ENCODE measurements around the gene TGM5. TPM values are rescaled to one million over a fixed set of nuclear protein-coding genes. Genes with fewer than 3 reads are reported as not detected.
"Not testable (repeated sequence)": the region's sequence is repeated elsewhere in the genome, so short reads cannot be mapped to it uniquely, and the experiment has no call there.

TGM5 gene
- total RNA-seq, 4 donors from 2014 or later, result 61.6 to 146 (median 69.3) TPM

GRCh38 chr15:43229977-43230376 is 36.8 kb downstream of the TGM5 start:
- Histone ChIP-seq H3K27me3 (no peaks in the 10 kb centered on the region), H3K27ac (peak overlapping the region; percentile 46), H3K36me3 (no peaks in the 10 kb centered on the region), H3K9me3 (no peaks in the 10 kb centered on the region), H3K4me3 (no peak overlapping the region), H3K4me1 (peaks cover 11% of the 10 kb centered on the region)
- WGBS, result 68% methylated on average over 5 of the region's 5 CpGs
- no peak for DNase-seq (ENCODE audit: low spot score in 2 of 2)
- TF ChIP-seq CTCF (IDR thresholded peaks at IDR 0.05) (no peak), POLR2A (IDR thresholded peaks at IDR 0.05) (no peak), EP300 (IDR thresholded peaks at IDR 0.05) (no peak), POLR2AphosphoS5 (IDR thresholded peaks at IDR 0.05) (no peak)

- no peaks in the 10 kb centered on the region for H3K27me3 ChIP-seq
- H3K9me3 ChIP-seq, result no peaks in the 10 kb centered on the region
- H3K4me1 ChIP-seq, result peaks cover 11% of the 10 kb centered on the region
- no peak overlapping the region for H3K4me3 ChIP-seq
- no peak for TF ChIP-seq POLR2A (IDR thresholded peaks at IDR 0.05)
- TF ChIP-seq POLR2AphosphoS5 (IDR thresholded peaks at IDR 0.05), result no peak
- TF ChIP-seq CTCF (IDR thresholded peaks at IDR 0.05), result no peak
- no peak for TF ChIP-seq EP300 (IDR thresholded peaks at IDR 0.05)
- 95% methylated on average over 21 of the region's 57 CpGs for WGBS
- DNase-seq (ENCODE audit: low spot score in 2 of 2), result no peak
- H3K27ac ChIP-seq, result no peak overlapping the region
- no peaks in the 10 kb centered on the region for H3K36me3 ChIP-seq
Measured at GRCh38 chr15:43226436-43227305, 40.1 kb downstream of the TGM5 start.

- H3K4me1 ChIP-seq, result peaks cover 11% of the 10 kb centered on the region
- not testable (repeated sequence) for H3K36me3 ChIP-seq; H3K4me3 ChIP-seq; DNase-seq (ENCODE audit: low spot score in 2 of 2); H3K27me3 ChIP-seq; H3K27ac ChIP-seq; H3K9me3 ChIP-seq
- WGBS, result 89% methylated on average over 12 of the region's 12 CpGs
Measured at GRCh38 chr15:43225950-43226255, 40.8 kb downstream of the TGM5 start.

- Histone ChIP-seq H3K9me3 (no peaks in the 10 kb centered on the region), H3K27me3 (no peaks in the 10 kb centered on the region), H3K4me3 (no peak overlapping the region), H3K27ac (no peak overlapping the region), H3K36me3 (no peaks in the 10 kb centered on the region), H3K4me1 (peaks cover 10% of the 10 kb centered on the region)
- no peak for DNase-seq (ENCODE audit: low spot score in 2 of 2)
- 43% methylated on average over 16 of the region's 16 CpGs for WGBS
- no peak for TF ChIP-seq POLR2AphosphoS5 (IDR thresholded peaks at IDR 0.05)
- TF ChIP-seq EP300 (IDR thresholded peaks at IDR 0.05), result no peak
- peak; percentile 51 to 62 for TF ChIP-seq CTCF (IDR thresholded peaks at IDR 0.05)
Measured at GRCh38 chr15:43225201-43225949, 41.4 kb downstream of the TGM5 start.

GRCh38 chr15:43221422-43221821 is 45.3 kb downstream of the TGM5 start:
- TF ChIP-seq CTCF (IDR thresholded peaks at IDR 0.05) (no peak), POLR2AphosphoS5 (IDR thresholded peaks at IDR 0.05) (no peak), POLR2A (IDR thresholded peaks at IDR 0.05) (no peak), EP300 (IDR thresholded peaks at IDR 0.05) (no peak)
- 75% methylated on average over 1 of the region's 1 CpG for WGBS
- Histone ChIP-seq H3K4me3 (no peak overlapping the region), H3K4me1 (peaks cover 9% of the 10 kb centered on the region), H3K36me3 (no peaks in the 10 kb centered on the region), H3K9me3 (no peaks in the 10 kb centered on the region), H3K27me3 (no peaks in the 10 kb centered on the region), H3K27ac (no peak overlapping the region)
- DNase-seq (ENCODE audit: low spot score in 2 of 2), result no peak

Measured in suprapubic skin (tissue), 4 donors.